GM11168 (cell line): ENCODE measurements around the gene ADAMTSL2.

ENCODE experiments used
- in situ Hi-C: fragments of 300-500 bp; cut with MboI; formaldehyde crosslinking; loops from one replicate; pipeline ENCODE4 v1.12.0; 2022; ENCODE audit warnings: low sequenced_read_pairs; ENCODE audit not compliant: unreplicated experiment

The ADAMTSL2 gene

GRCh38 chr9:133534346-133535291 is at the start of gene ADAMTSL2:
Gene ADAMTSL2, plus strand, starts transcription at chr9:133534704. Its CDS starts 2,009 bp downstream, at chr9:133536713.
- in situ Hi-C loops, result loop anchor here (25.0 kb wide), 1 partner anchor 478 kb away; no protein-coding TSS in a partner anchor

DNA sequence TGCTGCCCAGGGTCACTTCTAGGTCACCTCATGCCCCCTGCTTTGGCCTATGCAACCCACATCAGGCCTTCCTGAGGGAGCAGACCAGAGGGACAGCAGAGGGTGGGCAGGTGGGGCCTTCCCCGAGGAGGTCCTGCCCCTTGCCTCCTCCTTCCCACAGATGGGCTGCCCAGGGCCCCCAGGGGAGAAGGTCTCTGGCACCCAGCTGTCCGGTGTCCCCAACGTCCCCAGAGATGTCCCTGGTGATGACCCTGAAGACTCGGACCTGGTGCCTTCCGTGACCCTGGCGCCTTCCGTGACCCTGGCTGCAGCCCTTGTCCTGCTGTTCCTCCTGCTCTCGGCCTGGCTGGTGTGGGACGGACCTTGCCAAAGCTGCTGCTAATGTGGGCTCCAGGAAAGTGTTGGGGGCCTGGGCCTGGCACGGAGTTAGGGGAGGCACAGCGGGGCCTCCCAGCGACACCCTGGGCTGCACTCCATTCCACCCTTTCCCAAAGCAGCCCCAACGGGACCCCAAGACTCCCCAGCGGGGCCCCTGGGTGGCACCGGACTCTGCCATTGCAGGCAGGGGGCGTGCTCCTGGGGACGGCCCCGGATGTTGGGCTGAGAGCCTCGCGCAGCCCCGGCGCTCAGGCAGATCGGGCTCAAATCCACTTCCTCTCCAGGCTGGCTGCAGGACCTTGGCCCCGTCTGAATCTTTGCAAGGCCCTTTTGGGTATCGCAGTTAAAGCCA is 48.8 kb upstream of the ADAMTSL2 start:
- in situ Hi-C loops, result loop anchor here (25.0 kb wide), 1 partner anchor 298 kb away; no protein-coding TSS in a partner anchor

GRCh38 chr9:133487331-133487725 is 47.2 kb upstream of the ADAMTSL2 start:
- in situ Hi-C loops, result loop anchor here (25.0 kb wide), 1 partner anchor 300 kb away; no protein-coding TSS in a partner anchor

GRCh38 chr9:133488686-133489252 is 45.7 kb upstream of the ADAMTSL2 start:
- in situ Hi-C loops, result loop anchor here (25.0 kb wide), 1 partner anchor 301 kb away; no protein-coding TSS in a partner anchor

DNA sequence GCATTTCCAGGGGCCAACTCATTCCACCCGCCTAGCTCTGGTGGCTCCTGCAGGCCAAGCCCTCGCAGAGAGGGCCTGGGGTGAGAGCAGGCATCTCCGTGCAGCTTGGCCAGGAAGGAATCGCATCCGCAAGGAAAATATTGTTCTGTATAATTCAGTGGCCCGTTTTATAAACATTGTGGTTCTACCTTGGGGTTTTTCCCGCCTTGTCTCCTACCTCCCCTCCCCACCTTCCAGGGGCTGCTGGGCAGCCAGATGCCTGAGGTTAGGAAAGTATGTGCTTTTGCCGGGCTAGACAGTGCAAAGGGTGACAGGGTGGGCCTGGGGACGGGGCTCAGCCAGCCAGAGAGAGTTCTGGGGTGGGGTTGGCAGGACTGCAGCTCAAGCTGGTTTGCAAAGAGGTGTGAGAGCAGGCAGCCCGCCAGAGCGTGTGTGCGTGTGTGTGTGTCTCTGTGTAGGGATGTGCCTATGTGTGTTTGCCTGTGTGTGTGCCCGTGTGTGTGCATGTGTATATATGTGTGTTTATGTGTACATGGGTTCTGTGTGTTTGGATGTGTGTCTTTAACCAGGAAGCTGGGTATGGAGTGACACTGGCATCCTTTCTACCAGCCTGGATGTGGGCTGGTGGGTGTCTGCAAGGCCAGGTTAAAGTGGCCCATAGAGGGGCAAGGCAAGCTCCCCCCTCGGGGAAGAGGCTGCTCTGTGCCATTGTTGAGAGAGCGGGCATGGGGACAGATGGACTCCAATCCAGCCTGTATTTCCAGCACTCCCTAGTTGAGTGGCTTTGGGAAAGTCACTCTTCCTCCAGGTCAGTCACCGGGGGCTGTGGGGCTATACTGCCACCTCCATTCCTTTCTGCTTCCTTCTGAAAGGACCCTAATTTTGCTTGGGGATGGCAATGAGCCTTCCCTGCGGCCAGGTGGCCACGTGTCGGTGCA is 45.0 kb upstream of the ADAMTSL2 start:
- in situ Hi-C loops, result loop anchor here (25.0 kb wide), 1 partner anchor 302 kb away; no protein-coding TSS in a partner anchor

DNA sequence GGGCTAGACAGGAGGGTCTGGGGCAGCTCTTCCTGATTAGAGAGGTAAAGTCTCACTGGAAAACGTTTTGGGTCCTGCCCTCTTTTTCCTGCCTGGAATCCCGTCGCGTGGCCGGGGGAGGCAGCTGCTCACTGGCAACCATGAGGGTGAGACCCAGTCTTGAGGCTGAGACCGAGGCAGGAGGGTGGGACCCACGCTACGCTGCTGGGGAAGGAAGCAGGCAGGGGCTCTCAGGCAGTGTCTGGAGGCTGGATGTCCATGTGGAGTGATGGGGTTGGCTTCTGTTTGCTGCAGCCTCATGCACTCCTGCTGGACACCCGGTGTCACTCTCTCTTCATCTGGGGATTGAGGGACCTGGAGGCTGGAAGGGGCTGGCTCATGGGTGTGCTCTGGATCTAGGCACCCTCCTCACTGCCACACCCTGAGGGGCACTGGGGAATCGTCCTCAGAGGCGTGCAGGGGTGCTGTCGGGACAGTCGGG is 44.3 kb upstream of the ADAMTSL2 start:
- in situ Hi-C loops, result loop anchor here (25.0 kb wide), 1 partner anchor 303 kb away; no protein-coding TSS in a partner anchor

GRCh38 chr9:133490865-133491655 is 43.4 kb upstream of the ADAMTSL2 start:
- in situ Hi-C loops, result loop anchor here (25.0 kb wide), 1 partner anchor 304 kb away; no protein-coding TSS in a partner anchor

GRCh38 chr9:133491656-133491925 is 42.9 kb upstream of the ADAMTSL2 start:
- in situ Hi-C loops, result loop anchor here (25.0 kb wide), 1 partner anchor 304 kb away; no protein-coding TSS in a partner anchor

- in situ Hi-C loops, result loop anchor here (25.0 kb wide), 1 partner anchor 305 kb away; no protein-coding TSS in a partner anchor
These were observed 42.2 kb upstream of the ADAMTSL2 start for GRCh38 chr9:133492061-133493021.

DNA sequence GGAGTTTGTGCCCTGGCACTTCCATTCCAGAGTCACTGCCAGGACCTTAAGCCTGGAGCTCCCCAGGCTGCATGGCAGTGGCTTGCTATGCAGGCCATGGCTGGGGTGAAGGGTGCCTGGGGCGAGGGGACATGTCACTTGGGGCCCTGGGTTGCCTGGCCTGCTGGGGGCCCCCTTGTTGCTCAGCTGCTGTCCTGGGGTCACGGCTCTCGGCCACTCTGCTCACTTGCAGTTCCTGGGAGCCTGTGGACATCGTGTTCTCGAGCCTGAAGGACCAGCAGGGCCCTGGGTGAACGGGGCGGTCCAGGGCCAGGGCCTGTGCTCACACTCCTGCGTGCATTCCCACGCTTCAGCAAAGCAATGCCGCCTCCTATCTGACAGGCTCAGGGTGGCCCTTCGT is 41.1 kb upstream of the ADAMTSL2 start:
- in situ Hi-C loops, result loop anchor here (25.0 kb wide), 1 partner anchor 306 kb away; no protein-coding TSS in a partner anchor

DNA sequence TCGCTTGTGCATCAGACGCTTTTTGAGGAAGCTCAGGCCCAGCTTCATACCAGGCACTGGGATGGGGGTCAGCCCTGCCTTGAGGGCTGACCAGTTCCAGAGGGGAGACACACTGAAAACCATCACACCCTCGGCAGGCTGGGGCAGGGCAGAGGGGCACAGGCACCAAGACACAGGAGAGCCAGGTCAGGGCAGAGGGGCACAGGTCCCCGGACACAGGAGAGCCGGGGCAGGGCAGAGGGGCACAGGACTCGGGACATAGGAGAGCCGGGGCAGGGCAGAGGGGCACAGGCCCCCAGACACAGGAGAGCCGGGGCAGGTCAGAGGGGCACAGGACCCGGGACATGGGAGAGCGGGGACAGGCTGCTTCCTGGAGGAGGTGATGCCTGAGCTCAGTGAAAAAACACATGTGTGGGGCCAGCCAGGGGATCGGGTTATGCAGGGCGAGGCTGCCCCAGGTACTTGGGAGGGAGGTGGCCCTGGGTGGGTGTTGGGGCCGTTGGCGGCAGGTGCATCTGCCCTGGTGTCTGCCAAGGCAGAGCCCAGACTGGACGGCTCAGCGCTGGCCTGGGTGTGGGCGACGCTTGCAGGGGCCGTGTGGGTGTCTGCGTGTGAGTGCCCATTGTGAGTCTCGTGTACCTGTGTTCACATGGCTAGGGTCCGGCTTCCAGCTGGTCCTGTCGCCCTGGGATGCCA is 40.5 kb upstream of the ADAMTSL2 start:
- in situ Hi-C loops, result loop anchor here (25.0 kb wide), 1 partner anchor 307 kb away; no protein-coding TSS in a partner anchor

GRCh38 chr9:133494636-133495326 is 39.7 kb upstream of the ADAMTSL2 start:
- in situ Hi-C loops, result loop anchor here (25.0 kb wide), 1 partner anchor 307 kb away; no protein-coding TSS in a partner anchor

DNA sequence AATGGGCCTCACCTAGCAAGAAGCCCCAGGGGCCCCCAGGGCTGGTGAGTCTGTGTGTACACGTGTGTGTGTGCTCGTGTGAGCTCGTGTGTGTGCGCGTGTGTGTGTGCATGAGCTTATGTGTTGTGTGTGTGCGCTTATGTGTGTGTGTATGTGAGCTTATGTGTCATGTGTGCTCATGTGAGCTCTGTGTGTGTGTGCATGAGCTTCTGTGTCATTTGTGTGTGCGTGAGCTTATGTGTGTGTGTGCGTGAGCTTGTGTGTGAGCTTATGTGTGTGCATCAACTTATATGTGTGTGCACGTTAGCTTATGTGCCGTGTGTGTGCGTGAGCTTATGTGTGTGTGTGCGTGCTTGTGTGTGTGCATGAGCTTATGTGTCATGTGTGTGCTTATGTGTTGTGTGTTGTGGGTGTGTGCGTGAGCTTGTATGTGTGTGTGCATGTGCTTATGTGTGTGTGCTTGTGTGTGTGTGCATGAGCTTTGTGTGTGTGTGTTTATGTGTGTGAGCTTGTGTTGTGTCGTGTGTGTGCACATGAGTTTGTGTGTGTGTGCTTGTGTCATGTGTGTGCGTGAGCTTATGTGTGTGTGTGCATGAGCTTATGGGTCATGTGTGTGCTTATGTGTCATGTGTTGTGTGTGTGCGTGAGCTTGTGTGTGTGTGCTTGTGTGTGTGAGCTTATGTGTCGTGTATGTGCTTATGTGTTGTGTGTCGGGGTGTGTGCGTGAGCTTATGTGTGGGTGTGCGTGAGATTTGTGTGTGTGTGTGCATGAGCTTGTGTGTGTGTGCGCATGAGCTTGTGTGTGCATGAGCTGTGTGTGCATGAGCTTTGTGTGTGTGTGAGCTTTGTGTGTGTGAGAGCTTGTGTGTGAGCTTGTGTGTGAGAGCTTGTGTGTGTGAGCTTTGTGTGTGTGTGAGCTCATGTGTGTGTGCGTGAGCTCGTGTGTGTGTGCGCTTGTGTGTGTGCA is 38.9 kb upstream of the ADAMTSL2 start:
- in situ Hi-C loops, result loop anchor here (25.0 kb wide), 1 partner anchor 308 kb away; no protein-coding TSS in a partner anchor
